HG02885 (cell line): Measurements from ENCODE around the gene RHOF.
"Not testable (repeated sequence)": the region's sequence is repeated elsewhere in the genome, so short reads cannot be mapped to it uniquely, and the experiment has no call there.

Experiments
- ATAC-seq: cut with Tn5 transposase; IDR thresholded peaks from one replicate; pipeline ENCODE4 v1.9.1; 2021; ENCODE audit warnings: mild to moderate bottlenecking; ENCODE audit not compliant: unreplicated experiment, poor library complexity

RHOF gene

GRCh38 chr12:121794534-121795033, 1.1 kb upstream of the RHOF start:
- no peak for ATAC-seq

- ATAC-seq, result peak; percentile 62
Observed at GRCh38 chr12:121793838-121794533, 498 bp upstream of the RHOF start.

GRCh38 chr12:121792607-121793439, 665 bp downstream of the RHOF start:
- no peak for ATAC-seq

GRCh38 chr12:121791671-121792551, 1.6 kb downstream of the RHOF start:
- no peak for ATAC-seq

GRCh38 chr12:121790785-121791184, 2.7 kb downstream of the RHOF start:
- not testable (repeated sequence) for ATAC-seq

GRCh38 chr12:121789800-121790728, 3.4 kb downstream of the RHOF start:
- ATAC-seq, result peak; percentile 43

GRCh38 chr12:121789233-121789781, 4.2 kb downstream of the RHOF start:
- no peak for ATAC-seq

- ATAC-seq, result no peak
Observed at GRCh38 chr12:121788176-121788818, 5.2 kb downstream of the RHOF start.

- no peak for ATAC-seq
Observed at GRCh38 chr12:121787063-121788025, 6.1 kb downstream of the RHOF start.

GRCh38 chr12:121786440-121786825, 7.1 kb downstream of the RHOF start:
- no peak for ATAC-seq

GRCh38 chr12:121784460-121784859, 9.0 kb downstream of the RHOF start:
- no peak for ATAC-seq

GRCh38 chr12:121783766-121784165, 9.7 kb downstream of the RHOF start:
- ATAC-seq, result no peak

GRCh38 chr12:121781998-121782979, 11.2 kb downstream of the RHOF start:
- ATAC-seq, result peak; percentile 59

GRCh38 chr12:121781484-121781997, 11.9 kb downstream of the RHOF start:
- peak; percentile 27 for ATAC-seq

- no peak for ATAC-seq
Observed at GRCh38 chr12:121780429-121780828, 13.1 kb downstream of the RHOF start.

GRCh38 chr12:121779422-121779895, 14.0 kb downstream of the RHOF start:
- no peak for ATAC-seq
